GM18505 (cell line): ENCODE results near the gene HK2.

Source experiments
- ATAC-seq: cut with Tn5 transposase; IDR thresholded peaks from one replicate; pipeline ENCODE4 v1.9.1; 2021; ENCODE audit not compliant: unreplicated experiment
- POLR2A ChIP-seq: IDR thresholded peaks from 4 replicates; pipeline ENCODE4 v1.6.1; 2011; ENCODE audit warnings: borderline replicate concordance; ENCODE audit not compliant: insufficient read depth, insufficient read length; ENCODE audit errors: extremely low read depth

Gene HK2

GRCh38 chr2:74856004-74856578 lies 22.2 kb downstream of the HK2 start:
- no peak for ATAC-seq
- TF ChIP-seq POLR2A, result no peak

- TF ChIP-seq POLR2A, result no peak
- ATAC-seq, result no peak
Observed at GRCh38 chr2:74856599-74856998, 22.7 kb downstream of the HK2 start.

DNA sequence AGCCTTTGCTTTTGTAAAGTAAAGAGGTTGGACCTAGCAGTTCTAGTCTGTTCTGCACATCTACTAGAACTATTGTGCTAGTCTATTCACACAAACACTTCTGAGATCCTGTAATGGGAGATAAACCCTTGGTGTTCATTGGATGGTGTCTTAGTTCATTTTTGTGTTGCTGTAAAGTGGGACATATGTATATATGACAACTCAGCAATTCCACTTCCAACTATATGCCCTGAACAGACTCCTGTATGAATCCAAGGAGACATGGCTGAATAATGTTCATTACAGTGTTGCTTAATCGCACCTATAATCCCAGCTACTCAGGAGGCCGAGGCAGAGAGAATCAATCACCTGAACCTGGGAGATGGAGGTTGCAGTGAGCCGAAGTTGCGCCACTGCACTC lies 23.3 kb downstream of the HK2 start:
- TF ChIP-seq POLR2A, result no peak

GRCh38 chr2:74857725-74858124 lies 23.8 kb downstream of the HK2 start:
- TF ChIP-seq POLR2A, result no peak
- ATAC-seq, result no peak

More for the DNA sequence above, 23.3 kb downstream of the HK2 start:
- ATAC-seq, result no peak

GRCh38 chr2:74858281-74858680 lies 24.4 kb downstream of the HK2 start:
- ATAC-seq, result no peak
- TF ChIP-seq POLR2A, result no peak

GRCh38 chr2:74860079-74860478 lies 26.2 kb downstream of the HK2 start:
- no peak for TF ChIP-seq POLR2A
- no peak for ATAC-seq

GRCh38 chr2:74860521-74860920 lies 26.6 kb downstream of the HK2 start:
- TF ChIP-seq POLR2A, result no peak
- no peak for ATAC-seq

DNA sequence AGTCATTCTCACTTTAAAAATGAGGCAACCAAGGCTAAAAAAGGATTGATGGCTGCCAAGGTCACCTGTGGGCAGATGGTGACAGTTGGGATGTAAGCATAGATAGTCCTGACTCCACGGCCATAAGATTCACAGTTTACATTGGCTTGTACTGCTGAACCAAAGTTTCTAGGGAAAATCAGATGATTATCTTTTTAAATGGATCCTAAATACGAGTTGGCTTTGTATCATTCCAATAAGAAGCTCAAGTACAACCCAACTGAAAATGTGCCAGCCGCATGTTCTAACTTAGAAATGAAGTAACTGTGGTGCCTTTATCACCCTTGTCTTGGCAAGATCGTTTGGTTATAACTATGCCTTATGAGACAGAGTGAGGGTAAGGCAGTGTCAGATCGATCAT lies 27.6 kb downstream of the HK2 start:
- no peak for TF ChIP-seq POLR2A
- no peak for ATAC-seq

DNA sequence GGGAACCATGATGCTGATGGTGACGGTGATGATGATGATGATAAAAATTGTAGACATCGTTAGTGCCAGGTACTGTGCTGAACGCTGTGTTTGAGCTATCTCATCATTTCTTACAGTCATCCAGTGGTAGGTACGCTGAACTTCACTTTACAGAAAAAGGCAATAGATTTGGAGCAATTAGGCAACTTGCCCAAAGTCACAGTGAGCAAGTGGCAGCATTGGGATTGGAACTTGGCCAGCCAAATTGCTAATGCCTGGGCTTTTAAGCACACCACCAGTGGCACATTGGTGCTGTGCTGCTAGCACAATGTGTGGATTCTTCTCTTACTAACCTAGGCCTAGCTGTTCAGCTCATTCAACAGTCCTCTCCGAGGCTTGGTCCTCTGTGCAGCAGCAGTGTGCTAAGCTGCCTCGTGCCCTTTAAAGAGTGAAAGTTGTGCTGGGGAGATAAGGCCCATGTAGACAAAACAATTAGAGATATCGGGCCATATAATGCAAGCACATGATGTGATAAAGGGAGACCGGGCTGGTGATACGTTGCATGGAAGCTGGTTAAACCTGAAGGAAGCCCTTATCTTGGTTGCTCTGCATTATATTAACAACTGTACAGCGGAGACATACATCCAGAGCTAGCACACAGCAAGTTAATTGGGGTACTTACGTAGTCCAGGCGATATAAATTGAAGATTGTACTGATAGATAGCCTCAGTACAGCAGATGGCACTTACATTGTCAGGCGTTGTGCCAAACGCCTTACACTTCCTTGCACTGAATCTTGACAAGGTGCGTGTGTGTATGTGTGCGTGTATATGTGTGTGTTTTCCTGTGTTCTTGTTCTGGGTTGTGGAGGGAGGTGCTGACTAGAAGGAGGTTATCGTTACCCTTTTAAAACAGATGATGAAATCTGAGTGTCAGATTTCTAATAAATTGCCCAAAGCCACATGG lies 28.4 kb downstream of the HK2 start:
- TF ChIP-seq POLR2A, result no peak
- no peak for ATAC-seq

DNA sequence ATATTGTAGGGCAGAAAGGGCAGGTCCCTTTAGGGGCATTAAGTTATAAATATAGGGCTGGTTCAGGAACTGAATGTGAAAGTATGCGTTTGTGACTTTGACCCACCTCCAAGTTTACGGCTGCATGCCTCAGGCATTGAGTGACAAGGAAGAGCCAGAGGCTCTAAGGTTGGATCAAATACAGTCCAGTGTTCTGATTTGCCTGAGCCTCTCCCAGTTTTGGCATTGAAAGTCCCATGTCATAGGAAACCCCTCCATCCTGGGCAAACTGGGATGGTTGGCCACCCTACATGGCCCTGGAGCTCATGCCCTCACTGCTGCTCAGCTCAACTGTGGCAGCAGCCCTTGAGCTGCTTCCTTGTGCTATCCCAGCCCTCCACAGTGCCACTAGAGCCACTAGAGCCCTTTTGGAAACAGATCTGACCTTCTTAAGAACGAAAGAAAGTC lies 29.9 kb downstream of the HK2 start:
- no peak for TF ChIP-seq POLR2A
- no peak for ATAC-seq

GRCh38 chr2:74864728-74865722 lies 31.1 kb downstream of the HK2 start:
- ATAC-seq, result no peak
- TF ChIP-seq POLR2A, result no peak

- TF ChIP-seq POLR2A, result no peak
- ATAC-seq, result no peak
Observed at GRCh38 chr2:74865770-74866674, 32.1 kb downstream of the HK2 start.

GRCh38 chr2:74867841-74868658 lies 34.1 kb downstream of the HK2 start:
- TF ChIP-seq POLR2A, result no peak
- ATAC-seq, result no peak
